HEK293T (cell line): Measurements from ENCODE around the gene ARHGAP26.

Experiments
- CTCF ChIA-PET: fragments of 350-600 bp; formaldehyde crosslinking; extraction: SDS; loops from one replicate; lab custom pipeline; 2021; ENCODE audit warnings: antibody characterized with exemption, inconsistent platforms; lab: Yijun Ruan, JAX
- POLR2A ChIA-PET: fragments of 350-600 bp; formaldehyde crosslinking; extraction: SDS; loops from one replicate; lab custom pipeline; 2020; ENCODE audit warnings: antibody characterized with exemption, inconsistent platforms; lab: Yijun Ruan, JAX
- DNase-seq: peaks from one replicate; pipeline ENCODE4 v3.0.0; 2012; ENCODE audit warnings: mixed read lengths; ENCODE audit errors: extremely low spot score
- ARNT ChIP-seq: fragments of 450-650 bp; IDR thresholded peaks from 2 replicates; pipeline ENCODE4 v1.6.1; 2017; ENCODE audit warnings: mild to moderate bottlenecking
- BHLHE40 ChIP-seq: fragments of 450-650 bp; IDR thresholded peaks from 2 replicates; pipeline ENCODE4 v1.6.1; 2016; ENCODE audit warnings: mild to moderate bottlenecking, moderate library complexity, borderline replicate concordance
- CTBP1 ChIP-seq: fragments of 450-650 bp; IDR thresholded peaks from 2 replicates; pipeline ENCODE4 v1.6.1; 2016; ENCODE audit warnings: borderline replicate concordance
- ELF4 ChIP-seq: fragments of 450-650 bp; IDR thresholded peaks from 2 replicates; pipeline ENCODE4 v1.6.1; 2017; ENCODE audit warnings: antibody characterized with exemption
- FOXA1 ChIP-seq: fragments of 450-650 bp; IDR thresholded peaks from 2 replicates; pipeline ENCODE4 v1.6.1; 2016; ENCODE audit warnings: mild to moderate bottlenecking
- FOXK2 ChIP-seq: fragments of 450-650 bp; IDR thresholded peaks from 2 replicates; pipeline ENCODE4 v1.6.1; 2016; ENCODE audit warnings: mild to moderate bottlenecking
- FOXM1 ChIP-seq: fragments of 450-650 bp; IDR thresholded peaks from 2 replicates; pipeline ENCODE4 v1.6.1; 2017; ENCODE audit warnings: mild to moderate bottlenecking, borderline replicate concordance
- HDGF ChIP-seq: fragments of 450-650 bp; IDR thresholded peaks from 2 replicates; pipeline ENCODE4 v1.6.1; 2017; ENCODE audit warnings: antibody characterized with exemption, borderline replicate concordance
- L3MBTL2 ChIP-seq: fragments of 450-650 bp; conservative IDR thresholded peaks from 2 replicates; pipeline ENCODE4 v1.6.1; 2016; ENCODE audit warnings: mild to moderate bottlenecking
- LEF1 ChIP-seq: fragments of 450-650 bp; IDR thresholded peaks from 2 replicates; pipeline ENCODE4 v1.6.1; 2017; ENCODE audit warnings: mild to moderate bottlenecking, borderline replicate concordance
- NFRKB ChIP-seq: fragments of 450-650 bp; IDR thresholded peaks from 2 replicates; pipeline ENCODE4 v1.6.1; 2016; ENCODE audit warnings: mild to moderate bottlenecking, moderate library complexity
- PKNOX1 ChIP-seq: fragments of 450-650 bp; IDR thresholded peaks from 2 replicates; pipeline ENCODE4 v1.6.1; 2016
- SUZ12 ChIP-seq: fragments of 450-650 bp; IDR thresholded peaks from 2 replicates; pipeline ENCODE4 v1.6.1; 2016; ENCODE audit warnings: mild to moderate bottlenecking
- TARDBP ChIP-seq: fragments of 450-650 bp; IDR thresholded peaks from 2 replicates; pipeline ENCODE4 v1.6.1; 2016
- ZNF384 ChIP-seq: fragments of 450-650 bp; IDR thresholded peaks from 2 replicates; pipeline ENCODE4 v1.6.1; 2016

The ARHGAP26 gene

GRCh38 chr5:143059976-143060765 lies 290.0 kb downstream of the ARHGAP26 start:
- no peak for DNase-seq
- CTCF ChIA-PET = interaction anchor here (0.7 kb wide), 1 partner anchor 40 kb away, joined by 3 read pairs; no protein-coding TSS in a partner anchor
- TF ChIP-seq FOXK2 (no peak), NFRKB (no peak), ARNT (no peak), ZNF384 (no peak), PKNOX1 (no peak), FOXA1 (no peak), LEF1 (no peak), SUZ12 (no peak), BHLHE40 (no peak), CTBP1 (no peak), TARDBP (no peak), L3MBTL2 (no peak), ELF4 (no peak), FOXM1 (no peak)
- POLR2A ChIA-PET = no interaction called here

- ChIA-PET POLR2A (no interaction called here), CTCF (interaction anchor here (0.8 kb wide), 2 partner anchors 20 to 392 kb away, joined by 3 read pairs; no protein-coding TSS in a partner anchor)
- no peak for TF ChIP-seq LEF1
- TF ChIP-seq PKNOX1 = no peak
- no peak for DNase-seq
Observed at GRCh38 chr5:143061161-143061945, 291.2 kb downstream of the ARHGAP26 start.

GRCh38 chr5:143062379-143062778 lies 292.2 kb downstream of the ARHGAP26 start:
- ChIA-PET POLR2A (no interaction called here), CTCF (no interaction called here)
- no peak for DNase-seq
- TF ChIP-seq ZNF384 = no peak
- no peak for TF ChIP-seq FOXM1
- no peak for TF ChIP-seq L3MBTL2
- TF ChIP-seq PKNOX1 = no peak
- TF ChIP-seq BHLHE40 = no peak
- no peak for TF ChIP-seq FOXA1
- no peak for TF ChIP-seq HDGF
- no peak for TF ChIP-seq SUZ12
- TF ChIP-seq TARDBP = no peak
- no peak for TF ChIP-seq ARNT

GRCh38 chr5:143063175-143063970 lies 293.2 kb downstream of the ARHGAP26 start:
- TF ChIP-seq PKNOX1 = no peak
- DNase-seq = no peak
- POLR2A ChIA-PET = no interaction called here
- CTCF ChIA-PET = no interaction called here

GRCh38 chr5:143064218-143064641 lies 294.1 kb downstream of the ARHGAP26 start:
- CTCF ChIA-PET = interaction anchor here (0.6 to 1.2 kb wide), 2 partner anchors 8 to 351 kb away, joined by 3 to 4 read pairs; no protein-coding TSS in a partner anchor
- no peak for DNase-seq
- TF ChIP-seq HDGF = no peak
- no peak for TF ChIP-seq FOXK2
- TF ChIP-seq L3MBTL2 = no peak
- no peak for TF ChIP-seq NFRKB
- TF ChIP-seq FOXA1 = no peak
- TF ChIP-seq ZNF384 = no peak
- no peak for TF ChIP-seq ELF4
- POLR2A ChIA-PET = no interaction called here

GRCh38 chr5:143064676-143065075 lies 294.5 kb downstream of the ARHGAP26 start:
- POLR2A ChIA-PET = no interaction called here
- no peak for TF ChIP-seq FOXK2
- CTCF ChIA-PET = interaction anchor here (0.5 to 1.2 kb wide), 3 partner anchors 9 to 351 kb away, joined by 3 to 4 read pairs (median 4); no protein-coding TSS in a partner anchor
- DNase-seq = no peak
